Breast epithelium (tissue), 4 donors: ENCODE results near the gene SERINC5. TPM values are rescaled to one million over a fixed set of nuclear protein-coding genes. Genes with fewer than 3 reads are reported as not detected.

Experiments used
- DNase-seq, 2 donors: peaks; one replicate each; pipeline ENCODE4 v3.0.0-alpha.2; 2019; ENCODE audit warnings: low spot score in 2 of 2
- H3K27ac ChIP-seq, 2 donors: fragments of 200-600 bp; sonication (generic) in 1 of 2; one replicate each; pipeline ENCODE4 v1.5.1; 2016 to 2019; ENCODE audit warnings: mild to moderate bottlenecking in 1 of 2
- H3K27me3 ChIP-seq, 2 donors: fragments of 200-600 bp; sonication (generic) in 1 of 2; one replicate each; pipeline versions ENCODE4 v1.5.1 to v1.6.0; 2017 to 2019; ENCODE audit warnings: control low read depth in 1 of 2, mild to moderate bottlenecking in 1 of 2
- H3K36me3 ChIP-seq: fragments of 200-600 bp; one replicate; pipeline ENCODE4 v1.5.1; 2019
- H3K4me1 ChIP-seq, 2 donors: fragments of 200-600 bp; sonication (generic); one replicate each; pipeline ENCODE4 v1.5.1; 2016 to 2019; ENCODE audit warnings: control low read depth in 1 of 2
- H3K4me3 ChIP-seq, 3 donors: fragments of 200-600 bp; sonication (generic); 1 replicate in 2 of 3; 2 replicates in 1 of 3; pipeline ENCODE4 v1.5.1; 2016 to 2019; ENCODE audit warnings: mild to moderate bottlenecking in 3 of 3, moderate library complexity in 2 of 3
- H3K9me3 ChIP-seq, 2 donors: fragments of 200-600 bp; sonication (generic) in 1 of 2; one replicate each; pipeline ENCODE4 v1.5.1; 2016 to 2019; ENCODE audit warnings: control low read depth in 1 of 2
- POLR2A ChIP-seq: fragments of 450-650 bp; IDR thresholded peaks from one replicate; pipeline ENCODE4 v1.6.1; 2016; ENCODE audit warnings: antibody characterized with exemption, mild to moderate bottlenecking, moderate library complexity
- POLR2AphosphoS5 ChIP-seq, 3 donors: sonication (generic); formaldehyde crosslinking; IDR thresholded peaks; one replicate each; pipeline ENCODE4 v1.6.1; 2017; ENCODE audit warnings: antibody characterized with exemption in 3 of 3
- intact Hi-C: fragments of 100-400 bp; cut with DNase I; formaldehyde crosslinking; loops from one replicate; pipeline ENCODE4 v1.15.1; 2023; ENCODE audit warnings: low total_unique reads
- total RNA-seq, 3 donors: library from RNA; depleted of rRNA; stranded (reverse); fragments of >200 nt; gene quantifications; one replicate each; pipeline ENCODE4 v1.1.0, GENCODE V29; 2016
- TF ChIP-seq, protein P1 (sequence below), 3 donors: fragments of 450-650 bp; IDR thresholded peaks; one replicate each; pipeline ENCODE4 v1.5.1; 2016 to 2017; ENCODE audit warnings: antibody characterized with exemption in 3 of 3, mild to moderate bottlenecking in 3 of 3, moderate library complexity in 3 of 3

Gene SERINC5
- total RNA-seq, 3 donors from 2014 or later: 12.6 to 32.9 (median 28.5) TPM

- H3K27ac ChIP-seq: peak overlapping the region in 1 of 2 donors; percentile 48
Measured at GRCh38 chr5:80268916-80269315, 13.1 kb upstream of the SERINC5 start.

GRCh38 chr5:80266566-80266965 is 10.7 kb upstream of the SERINC5 start:
- TF ChIP-seq, protein P1, sequence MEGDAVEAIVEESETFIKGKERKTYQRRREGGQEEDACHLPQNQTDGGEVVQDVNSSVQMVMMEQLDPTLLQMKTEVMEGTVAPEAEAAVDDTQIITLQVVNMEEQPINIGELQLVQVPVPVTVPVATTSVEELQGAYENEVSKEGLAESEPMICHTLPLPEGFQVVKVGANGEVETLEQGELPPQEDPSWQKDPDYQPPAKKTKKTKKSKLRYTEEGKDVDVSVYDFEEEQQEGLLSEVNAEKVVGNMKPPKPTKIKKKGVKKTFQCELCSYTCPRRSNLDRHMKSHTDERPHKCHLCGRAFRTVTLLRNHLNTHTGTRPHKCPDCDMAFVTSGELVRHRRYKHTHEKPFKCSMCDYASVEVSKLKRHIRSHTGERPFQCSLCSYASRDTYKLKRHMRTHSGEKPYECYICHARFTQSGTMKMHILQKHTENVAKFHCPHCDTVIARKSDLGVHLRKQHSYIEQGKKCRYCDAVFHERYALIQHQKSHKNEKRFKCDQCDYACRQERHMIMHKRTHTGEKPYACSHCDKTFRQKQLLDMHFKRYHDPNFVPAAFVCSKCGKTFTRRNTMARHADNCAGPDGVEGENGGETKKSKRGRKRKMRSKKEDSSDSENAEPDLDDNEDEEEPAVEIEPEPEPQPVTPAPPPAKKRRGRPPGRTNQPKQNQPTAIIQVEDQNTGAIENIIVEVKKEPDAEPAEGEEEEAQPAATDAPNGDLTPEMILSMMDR (IDR thresholded peaks at IDR 0.05): no peak
- TF ChIP-seq POLR2AphosphoS5 (IDR thresholded peaks at IDR 0.05): no peak
- TF ChIP-seq POLR2A: no peak
- no peak for DNase-seq
- Histone ChIP-seq H3K9me3 (no peaks in the 10 kb centered on the region), H3K4me1 (no peaks in the 10 kb centered on the region), H3K27ac (no peak overlapping the region), H3K4me3 (no peak overlapping the region), H3K27me3 (no peaks in the 10 kb centered on the region), H3K36me3 (no peaks in the 10 kb centered on the region)
- intact Hi-C loops: no loop called here

More at GRCh38 chr5:80268916-80269315, 13.1 kb upstream of the SERINC5 start:
- Histone ChIP-seq H3K36me3 (no peaks in the 10 kb centered on the region), H3K4me3 (no peak overlapping the region), H3K4me1 (no peaks in the 10 kb centered on the region), H3K27me3 (no peaks in the 10 kb centered on the region), H3K9me3 (no peaks in the 10 kb centered on the region)
- no peak for DNase-seq
- intact Hi-C loops: no loop called here
- TF ChIP-seq, protein P1 (IDR thresholded peaks at IDR 0.05): no peak

- H3K27me3 ChIP-seq: no peaks in the 10 kb centered on the region
- no peaks in the 10 kb centered on the region for H3K36me3 ChIP-seq
- intact Hi-C loops: no loop called here
- H3K27ac ChIP-seq: no peak overlapping the region
- no peak for TF ChIP-seq POLR2A
- TF ChIP-seq POLR2AphosphoS5 (IDR thresholded peaks at IDR 0.05): no peak
- TF ChIP-seq, protein P1 (IDR thresholded peaks at IDR 0.05): no peak
- no peak for DNase-seq
- H3K4me3 ChIP-seq: no peak overlapping the region
- no peaks in the 10 kb centered on the region for H3K9me3 ChIP-seq
- no peaks in the 10 kb centered on the region for H3K4me1 ChIP-seq
Measured at GRCh38 chr5:80260461-80260860, 4.6 kb upstream of the SERINC5 start.

DNA sequence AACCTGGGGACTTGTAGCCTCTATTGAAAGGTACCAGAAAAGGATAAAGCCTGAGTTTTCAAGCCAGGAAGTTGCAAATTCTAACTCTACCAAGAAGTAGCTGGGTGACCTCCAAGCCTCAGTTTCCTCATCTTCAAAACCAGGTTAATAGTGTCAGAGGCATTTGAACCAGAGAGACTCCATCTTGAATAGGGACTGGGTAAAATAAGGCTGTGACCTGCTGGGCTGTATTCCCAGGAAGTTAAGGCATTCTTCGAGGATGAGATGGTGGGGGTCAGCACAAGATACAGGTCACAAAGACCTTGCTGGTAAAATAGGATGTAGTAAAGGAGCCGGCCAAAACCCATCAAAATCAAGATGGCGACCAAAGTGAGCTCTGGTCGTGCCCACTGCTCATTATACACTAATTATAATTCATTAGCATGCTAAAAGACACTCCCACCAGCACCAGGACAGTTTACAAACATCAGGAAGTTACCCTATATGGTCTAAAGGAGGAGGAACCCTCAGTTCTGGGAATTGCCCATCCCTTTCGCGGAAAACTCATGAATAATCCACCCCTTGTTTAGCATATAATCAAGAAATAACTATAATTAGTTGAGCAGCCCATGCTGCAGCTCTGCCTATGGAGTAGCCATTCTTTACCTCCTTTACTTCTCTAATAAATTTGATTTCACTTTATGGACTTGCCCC is 3.8 kb upstream of the SERINC5 start:
- H3K27me3 ChIP-seq: no peaks in the 10 kb centered on the region
- H3K27ac ChIP-seq: no peak overlapping the region
- intact Hi-C loops: no loop called here
- H3K36me3 ChIP-seq: no peaks in the 10 kb centered on the region
- TF ChIP-seq, protein P1 (IDR thresholded peaks at IDR 0.05): no peak
- no peak for TF ChIP-seq POLR2AphosphoS5 (IDR thresholded peaks at IDR 0.05)
- TF ChIP-seq POLR2A: no peak
- no peak overlapping the region for H3K4me3 ChIP-seq
- no peak for DNase-seq
- H3K9me3 ChIP-seq: no peaks in the 10 kb centered on the region
- H3K4me1 ChIP-seq: no peaks in the 10 kb centered on the region

GRCh38 chr5:80255431-80255810 is 427 bp downstream of the SERINC5 start:
- Histone ChIP-seq H3K4me1 (peaks cover 0 to 12% of the 10 kb centered on the region in 2 donors), H3K36me3 (no peaks in the 10 kb centered on the region), H3K27me3 (no peaks in the 10 kb centered on the region), H3K27ac (peak overlapping the region; percentile 94 to 99), H3K4me3 (peak overlapping the region; percentile 75 to 88 (median 87)), H3K9me3 (no peaks in the 10 kb centered on the region)
- DNase-seq: peak in 1 of 2 donors; percentile 26
- intact Hi-C loops: no loop called here
- TF ChIP-seq, protein P1 (IDR thresholded peaks at IDR 0.05): no peak
- TF ChIP-seq POLR2A (no peak), POLR2AphosphoS5 (IDR thresholded peaks at IDR 0.05) (no peak)
